CD14-positive monocyte (primary cell): ENCODE measurements around the gene FREM1. TPM values are rescaled to one million over a fixed set of nuclear protein-coding genes. Genes with fewer than 3 reads are reported as not detected.

Experiments used
- DNase-seq, 3 donors: peaks; one replicate each; pipeline ENCODE4 v3.0.0-alpha.2; 2011 to 2022
- H2AFZ ChIP-seq: 2 replicates; pipeline ENCODE4 v1.6.0; 2012; ENCODE audit warnings: mild to moderate bottlenecking, low read depth, low read length, inconsistent platforms; ENCODE audit not compliant: insufficient read depth, poor library complexity, severe bottlenecking
- H3K27ac ChIP-seq, 2 donors: 1 replicate in 1 of 2; 2 replicates in 1 of 2; pipeline ENCODE4 v1.5.1; 2012 to 2013; ENCODE audit warnings: low read length in 2 of 2, control low read depth in 1 of 2, inconsistent platforms in 1 of 2, low read depth in 1 of 2, mild to moderate bottlenecking in 1 of 2
- H3K27me3 ChIP-seq, 2 donors: one replicate each; pipeline versions ENCODE4 v1.6.0 to v1.6.1; 2011 to 2013; ENCODE audit warnings: low read length in 2 of 2; ENCODE audit not compliant: control insufficient read depth in 2 of 2, insufficient read depth in 2 of 2
- H3K36me3 ChIP-seq, 2 donors: replicated peaks in 1 of 2; 1 replicate in 1 of 2; 2 replicates in 1 of 2; pipeline versions ENCODE4 v1.5.1 to v1.6.1; 2012 to 2013; ENCODE audit warnings: low read length in 2 of 2, control low read depth in 1 of 2, inconsistent platforms in 1 of 2, mild to moderate bottlenecking in 1 of 2; ENCODE audit not compliant: insufficient read depth in 2 of 2, control insufficient read depth in 1 of 2
- H3K4me1 ChIP-seq, 2 donors: 1 replicate in 1 of 2; 2 replicates in 1 of 2; pipeline versions ENCODE4 v1.5.1 to v1.6.1; 2012 to 2013; ENCODE audit warnings: low read length in 2 of 2, control low read depth in 1 of 2, inconsistent platforms in 1 of 2, mild to moderate bottlenecking in 1 of 2, moderate library complexity in 1 of 2; ENCODE audit not compliant: insufficient read depth in 2 of 2, control insufficient read depth in 1 of 2
- H3K4me2 ChIP-seq: replicated peaks from 2 replicates; pipeline ENCODE3; 2012; ENCODE audit warnings: low read length, moderate library complexity, mild to moderate bottlenecking; ENCODE audit not compliant: poor library complexity, severe bottlenecking; ENCODE audit errors: extremely low read depth
- H3K4me3 ChIP-seq, 3 experiments: fragments of 200-600 bp in 1 of 3; sonication (generic) in 1 of 3; replicated peaks in 1 of 3; 1 replicate in 2 of 3; 2 replicates in 1 of 3; pipeline ENCODE4 v1.5.1; 2011 to 2013; ENCODE audit warnings: low read length in 3 of 3, mild to moderate bottlenecking in 3 of 3, control low read depth in 2 of 3, low read depth in 2 of 3, inconsistent platforms in 1 of 3, moderate library complexity in 1 of 3
- H3K79me2 ChIP-seq: 2 replicates; pipeline ENCODE4 v1.6.0; 2012; ENCODE audit warnings: mild to moderate bottlenecking, control low read depth, inconsistent platforms, low read length, moderate library complexity; ENCODE audit not compliant: insufficient read depth
- H3K9ac ChIP-seq: 2 replicates; pipeline ENCODE4 v1.6.0; 2017; ENCODE audit warnings: low read length, mild to moderate bottlenecking; ENCODE audit not compliant: insufficient read depth, poor library complexity, severe bottlenecking
- H3K9me3 ChIP-seq, 2 donors: replicated peaks in 1 of 2; 1 replicate in 1 of 2; 2 replicates in 1 of 2; pipeline versions ENCODE4 v1.5.1 to v1.6.1; 2012 to 2013; ENCODE audit warnings: low read length in 2 of 2, control low read depth in 1 of 2; ENCODE audit not compliant: control insufficient read depth in 1 of 2, insufficient read depth in 1 of 2
- H4K20me1 ChIP-seq: 2 replicates; pipeline ENCODE4 v1.6.0; 2012; ENCODE audit warnings: mild to moderate bottlenecking, low read length, control low read depth, moderate library complexity; ENCODE audit not compliant: insufficient read depth
- H3K27ac Mint-ChIP-seq, 7 donors: one replicate each; pipeline ENCODE4 v1.8.0; 2020; ENCODE audit warnings: mild to moderate bottlenecking in 7 of 7, mixed read lengths in 7 of 7, moderate library complexity in 6 of 7, inconsistent platforms in 2 of 7
- H3K27me3 Mint-ChIP-seq, 3 donors: one replicate each; pipeline ENCODE4 v1.8.0; 2021 to 2022; ENCODE audit warnings: low read depth in 3 of 3, mild to moderate bottlenecking in 3 of 3, mixed read lengths in 3 of 3, moderate library complexity in 3 of 3, inconsistent platforms in 1 of 3
- H3K36me3 Mint-ChIP-seq, 2 donors: one replicate each; pipeline ENCODE4 v1.8.0; 2020; ENCODE audit warnings: mixed read lengths in 2 of 2, inconsistent platforms in 1 of 2, mild to moderate bottlenecking in 1 of 2
- H3K4me1 Mint-ChIP-seq: one replicate; pipeline ENCODE4 v1.8.0; 2020; ENCODE audit warnings: mild to moderate bottlenecking, mixed read lengths
- H3K4me3 Mint-ChIP-seq, 2 donors: one replicate each; pipeline ENCODE4 v1.8.0; 2020; ENCODE audit warnings: mild to moderate bottlenecking in 2 of 2, mixed read lengths in 2 of 2, moderate library complexity in 1 of 2
- H3K9me3 Mint-ChIP-seq, 7 donors: one replicate each; pipeline ENCODE4 v1.8.0; 2020 to 2022; ENCODE audit warnings: mixed read lengths in 7 of 7, mild to moderate bottlenecking in 6 of 7, moderate library complexity in 6 of 7, inconsistent platforms in 2 of 7
- CTCF ChIP-seq: fragments of 200-600 bp; IDR thresholded peaks from one replicate; pipeline ENCODE4 v1.8.0; 2022; ENCODE audit warnings: antibody characterized with exemption, mild to moderate bottlenecking
- WGBS: methylation state at CpG from one replicate; pipeline ENCODE4 v1.1.5; 2013; ENCODE audit warnings: missing lambda C conversion rate; ENCODE audit not compliant: insufficient coverage; 5-methylcytosine and 5-hydroxymethylcytosine counted together
- intact Hi-C, 2 donors: fragments of 100-400 bp; cut with micrococcal nuclease; formaldehyde crosslinking; loops; one replicate each; pipeline versions ENCODE4 v1.15.0 to v1.15.1; 2023
- polyA plus RNA-seq, 3 donors: library from polyadenylated mRNA; depleted of rRNA in 1 of 3; unstranded in 2 of 3; stranded (reverse) in 1 of 3; fragments of 300-500 nt in 2 of 3; fragments of >200 nt in 1 of 3; fragmentation: Illumina TruSeq in 2 of 3; gene quantifications; 1 replicate in 2 of 3; 2 replicates in 1 of 3; pipeline ENCODE4 v1.2.3, GENCODE V29; 2012 to 2021

FREM1 gene
- polyA plus RNA-seq, 3 donors, result not detected

- Mint-ChIP-seq H3K4me3 (no peak overlapping the region), H3K36me3 (no peaks in the 10 kb centered on the region), H3K4me1 (no peaks in the 10 kb centered on the region), H3K27ac (no peak overlapping the region), H3K9me3 (peaks cover 0 to 7% (median 4%) of the 10 kb centered on the region in 7 donors), H3K27me3 (no peaks in the 10 kb centered on the region)
- H3K79me2 ChIP-seq, result no peaks in the 10 kb centered on the region
- peaks cover 0 to 2% of the 10 kb centered on the region in 2 donors for H3K9me3 ChIP-seq
- no peak overlapping the region for H3K4me2 ChIP-seq
- H2AFZ ChIP-seq, result no peak overlapping the region
- no peaks in the 10 kb centered on the region for H3K27me3 ChIP-seq
- no peak overlapping the region for H3K9ac ChIP-seq
- no peak for TF ChIP-seq CTCF
- H3K36me3 ChIP-seq, result no peaks in the 10 kb centered on the region
- DNase-seq, result no peak
- 80% methylated on average over 1 of the region's 6 CpGs for WGBS
- no peak overlapping the region for H3K27ac ChIP-seq
- H3K4me1 ChIP-seq, result no peaks in the 10 kb centered on the region
- intact Hi-C loops, result no loop called here
- no peak overlapping the region for H3K4me3 ChIP-seq
- no peaks in the 10 kb centered on the region for H4K20me1 ChIP-seq
Measured at GRCh38 chr9:14806941-14807520, 103.2 kb downstream of the FREM1 start.

- intact Hi-C loops, result no loop called here
- WGBS, result no CpG with 5 or more reads among the region's 2 CpGs
- peaks cover 0 to 4% (median under 1%) of the 10 kb centered on the region in 7 donors for H3K9me3 Mint-ChIP-seq
- TF ChIP-seq CTCF, result no peak
- Histone ChIP-seq H3K79me2 (no peaks in the 10 kb centered on the region), H3K27me3 (no peaks in the 10 kb centered on the region), H3K4me1 (no peaks in the 10 kb centered on the region), H4K20me1 (no peaks in the 10 kb centered on the region), H3K9me3 (no peaks in the 10 kb centered on the region), H3K27ac (no peak overlapping the region), H2AFZ (no peak overlapping the region), H3K36me3 (no peaks in the 10 kb centered on the region), H3K4me3 (no peak overlapping the region), H3K4me2 (no peak overlapping the region), H3K9ac (no peak overlapping the region)
- no peaks in the 10 kb centered on the region for H3K4me1 Mint-ChIP-seq
- no peaks in the 10 kb centered on the region for H3K36me3 Mint-ChIP-seq
- no peak overlapping the region for H3K4me3 Mint-ChIP-seq
- no peak for DNase-seq
- H3K27ac Mint-ChIP-seq, result no peak overlapping the region
- H3K27me3 Mint-ChIP-seq, result no peaks in the 10 kb centered on the region
Measured at GRCh38 chr9:14799030-14799429, 111.2 kb downstream of the FREM1 start.
